GM12891 (cell line): ENCODE data around the gene TULP4.

ENCODE experiments used
- DNase-seq: peaks from one replicate; pipeline ENCODE4 v3.0.0; 2011; ENCODE audit warnings: low spot score; ENCODE audit not compliant: insufficient read length
- FAIRE-seq: peaks from 2 replicates; lab custom pipeline; 2011; peaks lifted over from hg19 to GRCh38; lab: Jason Lieb, UNC
- PAX5 ChIP-seq: IDR thresholded peaks from 2 replicates; pipeline ENCODE4 v1.6.1; 2011; ENCODE audit warnings: low read length, moderate library complexity, mild to moderate bottlenecking; ENCODE audit not compliant: insufficient read depth, severe bottlenecking
- POLR2A ChIP-seq: IDR thresholded peaks from 2 replicates; pipeline ENCODE4 v1.6.1; 2011; ENCODE audit warnings: low read depth, low read length, control low read depth
- POLR2AphosphoS5 ChIP-seq: IDR thresholded peaks from 2 replicates; pipeline ENCODE4 v1.6.1; 2011; ENCODE audit warnings: low read depth, low read length, control low read depth
- POU2F2 ChIP-seq: IDR thresholded peaks from 2 replicates; pipeline ENCODE4 v1.6.1; 2011; ENCODE audit warnings: low read depth, mild to moderate bottlenecking, control low read depth, low read length, moderate library complexity
- SPI1 ChIP-seq: IDR thresholded peaks from 2 replicates; pipeline ENCODE4 v1.6.1; 2011; ENCODE audit warnings: low read depth, low read length, control low read depth
- TAF1 ChIP-seq: IDR thresholded peaks from 2 replicates; pipeline ENCODE4 v1.6.1; 2011; ENCODE audit warnings: low read depth, low read length, control low read depth

The TULP4 gene

GRCh38 chr6:158531970-158532369, 219.7 kb downstream of the TULP4 start:
- FAIRE-seq (no peak), DNase-seq (no peak)
- TF ChIP-seq SPI1 (no peak), PAX5 (no peak), POU2F2 (no peak), POLR2A (no peak), TAF1 (no peak), POLR2AphosphoS5 (no peak)

DNA sequence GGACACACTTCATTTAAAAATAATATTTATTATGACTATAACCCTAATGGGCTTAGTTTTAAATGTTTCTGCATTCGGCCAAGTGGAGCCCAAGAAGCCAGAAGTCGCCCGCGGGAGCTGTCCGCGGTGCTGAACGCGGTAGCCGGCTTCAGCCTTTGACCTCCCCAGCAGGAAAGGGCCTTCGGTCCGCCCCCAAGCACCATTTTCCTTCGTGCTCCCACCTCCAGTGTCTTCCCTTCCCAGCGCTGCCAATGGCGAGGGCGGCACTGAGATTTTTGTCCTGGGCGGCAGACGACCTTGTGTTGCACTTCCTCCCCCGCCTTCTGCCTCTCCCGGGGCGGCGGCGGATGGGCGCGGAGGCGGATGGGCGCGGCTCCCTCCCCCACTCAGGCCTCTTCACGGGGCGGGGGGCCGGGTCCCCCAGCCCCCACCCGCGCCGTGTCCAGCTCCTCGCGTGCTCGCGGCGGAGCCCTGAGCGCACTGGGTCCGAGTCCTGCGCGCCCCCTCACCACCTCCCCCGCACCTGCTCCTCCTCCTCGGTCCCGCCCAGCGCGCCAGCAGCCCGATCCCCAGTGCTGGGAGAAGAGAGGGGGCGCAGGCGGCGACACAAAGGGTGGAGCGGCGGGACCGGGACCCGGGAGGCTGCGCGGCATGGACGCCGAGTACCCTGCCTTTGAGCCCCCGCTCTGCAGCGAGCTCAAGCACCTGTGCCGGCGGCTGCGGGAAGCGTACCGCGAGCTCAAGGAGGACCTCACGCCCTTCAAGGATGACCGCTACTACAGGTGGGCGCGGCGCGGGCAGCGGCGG, 224.0 kb downstream of the TULP4 start:
- FAIRE-seq = peak; percentile 31
- DNase-seq = peak; percentile 80
- TF ChIP-seq TAF1 (no peak), SPI1 (0 out of 2 replicates have a peak, but pooled peaks have one; percentile 11), POU2F2 (no peak)

- no peak for FAIRE-seq
- DNase-seq = no peak
- TF ChIP-seq PAX5 (no peak), TAF1 (no peak), POU2F2 (no peak), POLR2A (no peak), POLR2AphosphoS5 (no peak), SPI1 (no peak)
Observed at GRCh38 chr6:158536891-158537798, 224.9 kb downstream of the TULP4 start.

DNA sequence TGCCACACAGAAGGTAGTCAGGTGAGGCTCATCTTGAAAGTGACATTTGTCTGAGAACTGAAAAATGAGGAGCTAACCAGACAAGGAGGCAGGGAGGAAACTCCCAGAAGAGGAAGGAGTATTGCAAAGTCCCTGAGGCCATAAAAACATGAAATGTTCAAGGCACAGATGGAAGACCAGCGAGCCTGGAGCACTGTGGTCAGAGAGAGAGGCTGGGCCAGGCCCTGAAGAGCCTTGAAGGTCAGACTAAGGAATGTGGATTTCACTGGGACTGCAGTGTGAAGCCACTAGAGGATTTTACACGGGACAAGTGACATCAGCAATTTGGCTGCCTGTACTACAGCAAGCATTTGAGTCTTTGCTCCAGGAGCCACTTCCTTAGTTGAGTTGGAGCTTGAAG, 226.5 kb downstream of the TULP4 start:
- no peak for TF ChIP-seq SPI1
- TF ChIP-seq POLR2AphosphoS5 = no peak
- no peak for TF ChIP-seq POU2F2
- TF ChIP-seq TAF1 = no peak
- TF ChIP-seq POLR2A = no peak
- TF ChIP-seq PAX5 = no peak
- FAIRE-seq (no peak), DNase-seq (no peak)

DNA sequence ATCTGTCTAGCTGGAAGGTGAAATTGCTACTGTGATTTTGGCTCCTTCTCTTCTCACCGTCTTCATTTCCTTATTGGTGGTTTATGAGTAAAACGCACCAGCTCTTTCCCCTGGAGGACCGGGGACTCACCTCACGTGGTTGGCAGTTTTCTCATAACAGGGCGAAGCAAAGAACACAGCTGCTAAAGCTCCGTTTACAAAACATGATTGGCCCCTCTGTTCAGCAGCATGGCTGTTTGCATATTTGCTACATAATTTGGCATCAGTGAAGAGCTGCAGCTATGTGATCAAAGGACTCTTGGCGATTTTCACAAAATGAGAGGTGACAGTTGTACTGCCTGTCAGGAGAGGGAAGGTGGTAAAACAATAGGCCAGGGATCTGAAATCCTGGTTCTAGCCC, 227.1 kb downstream of the TULP4 start:
- no peak for DNase-seq
- no peak for FAIRE-seq
- TF ChIP-seq TAF1 (no peak), SPI1 (no peak), PAX5 (no peak), POLR2A (no peak), POU2F2 (no peak), POLR2AphosphoS5 (no peak)

DNA sequence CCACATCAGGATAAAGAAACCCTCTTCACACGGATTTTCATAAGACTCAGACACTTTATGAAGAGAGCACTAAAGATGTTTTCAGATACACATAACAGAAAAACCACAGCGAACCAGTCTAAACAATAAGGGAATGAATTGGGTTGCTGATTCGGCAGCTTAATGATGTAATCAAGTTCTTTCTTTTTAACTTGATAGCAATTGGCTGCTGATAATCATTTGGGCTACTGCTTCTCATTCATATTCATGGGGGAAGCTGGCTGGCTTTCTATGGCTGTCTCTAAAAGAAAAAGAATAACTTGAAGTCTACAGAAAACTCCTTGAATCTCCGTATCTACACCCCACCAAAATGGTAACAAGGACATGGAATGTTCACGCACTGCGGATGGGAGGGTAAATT, 227.6 kb downstream of the TULP4 start:
- FAIRE-seq = no peak
- TF ChIP-seq TAF1 = no peak
- no peak for DNase-seq

DNA sequence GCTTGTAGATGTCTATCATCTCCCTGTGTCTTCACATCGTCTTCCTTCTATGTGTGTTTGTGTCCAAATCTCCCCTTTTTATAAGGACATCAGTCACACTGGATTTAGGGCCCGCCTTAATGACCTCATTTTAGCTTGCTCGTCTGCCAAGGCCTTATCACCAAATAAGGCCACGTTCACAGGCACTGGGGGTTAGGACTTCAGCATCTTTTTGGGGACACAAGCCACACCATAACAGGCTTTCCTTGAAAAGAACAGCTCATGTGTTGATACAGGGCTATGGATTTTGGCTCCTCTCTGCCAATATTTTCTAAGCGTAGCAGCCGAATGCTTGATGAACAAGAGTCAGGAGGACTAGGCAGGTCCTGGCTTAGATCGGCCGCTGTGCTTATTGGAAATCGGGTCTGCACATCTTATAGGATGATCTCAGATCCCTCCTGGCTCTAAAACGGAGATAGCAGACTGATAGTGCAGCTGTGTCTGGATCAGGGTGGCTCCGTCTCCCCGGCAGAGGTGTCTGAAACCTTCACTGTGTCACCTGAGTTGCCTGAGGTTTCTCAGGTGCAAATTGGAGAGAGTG, 231.4 kb downstream of the TULP4 start:
- FAIRE-seq (no peak), DNase-seq (no peak)
- TF ChIP-seq POLR2A = no peak
- no peak for TF ChIP-seq TAF1
- TF ChIP-seq PAX5 = no peak
- no peak for TF ChIP-seq SPI1
- no peak for TF ChIP-seq POU2F2
- TF ChIP-seq POLR2AphosphoS5 = no peak

GRCh38 chr6:158544428-158544827, 232.2 kb downstream of the TULP4 start:
- FAIRE-seq = no peak
- no peak for TF ChIP-seq POLR2A
- no peak for TF ChIP-seq POU2F2
- TF ChIP-seq POLR2AphosphoS5 = no peak
- TF ChIP-seq SPI1 = no peak
- no peak for TF ChIP-seq PAX5
- no peak for TF ChIP-seq TAF1
- DNase-seq = no peak

- no peak for TF ChIP-seq SPI1
- DNase-seq (no peak), FAIRE-seq (no peak)
Observed at GRCh38 chr6:158545043-158545966, 233.0 kb downstream of the TULP4 start.
